ENCODE results near the gene FANCD2OS. TPM values are rescaled to one million over a fixed set of nuclear protein-coding genes. Genes with fewer than 3 reads are reported as not detected.
"Not testable (repeated sequence)": the region's sequence is repeated elsewhere in the genome, so short reads cannot be mapped to it uniquely, and the experiment has no call there.

FANCD2OS gene
- total RNA-seq, 3 donors from 2014 or later (not counting 1 experiment from before 2014, with no cell fraction given): not detected

GRCh38 chr3:10137178-10137577 is 29.1 kb upstream of the FANCD2OS start:
- H3K4me3 ChIP-seq (ENCODE audit: low read length): no peak overlapping the region
- intact Hi-C loops (cut with micrococcal nuclease): no loop called here

GRCh38 chr3:10136426-10137005 is 28.5 kb upstream of the FANCD2OS start:
- Mint-ChIP-seq H3K9me3 (no peaks in the 10 kb centered on the region), H3K27ac (no peak overlapping the region), H3K4me1 (peaks cover 0 to under 1% of the 10 kb centered on the region in 2 donors), H3K4me3 (no peak overlapping the region), H3K27me3 (ENCODE audit: low read depth in 2 of 2) (no peaks in the 10 kb centered on the region), H3K36me3 (no peaks in the 10 kb centered on the region)
- DNase-seq: no peak
- H3K4me3 ChIP-seq (ENCODE audit: low read length): no peak overlapping the region
- ATAC-seq: no peak
- H3K4me1 ChIP-seq (ENCODE audit: control insufficient read depth, insufficient read depth, low read length): peaks cover 5% of the 10 kb centered on the region
- no peaks in the 10 kb centered on the region for H3K36me3 ChIP-seq (ENCODE audit: control insufficient read depth, insufficient read depth, low read length)
- H3K27ac ChIP-seq (ENCODE audit: low read length): no peak overlapping the region
- no peak for TF ChIP-seq CTCF (IDR thresholded peaks at IDR 0.05)
- H3K9me3 ChIP-seq (ENCODE audit: control insufficient read depth, insufficient read depth, low read length): no peaks in the 10 kb centered on the region
- intact Hi-C loops (cut with micrococcal nuclease): no loop called here
- WGBS (ENCODE audit: insufficient coverage): 93% methylated on average over 25 of the region's 25 CpGs
- H3K27me3 ChIP-seq (ENCODE audit: control insufficient read depth, insufficient read depth, low read length): no peaks in the 10 kb centered on the region

More at GRCh38 chr3:10137178-10137577, 29.1 kb upstream of the FANCD2OS start:
- H3K4me1 Mint-ChIP-seq: peaks cover 4 to 6% of the 10 kb centered on the region in 2 donors
- no peaks in the 10 kb centered on the region for H3K27me3 Mint-ChIP-seq (ENCODE audit: low read depth in 2 of 2)
- Histone ChIP-seq H3K36me3 (ENCODE audit: control insufficient read depth, insufficient read depth, low read length) (no peaks in the 10 kb centered on the region), H3K27me3 (ENCODE audit: control insufficient read depth, insufficient read depth, low read length) (no peaks in the 10 kb centered on the region), H3K4me1 (ENCODE audit: control insufficient read depth, insufficient read depth, low read length) (peaks cover 5% of the 10 kb centered on the region), H3K27ac (ENCODE audit: low read length) (no peak overlapping the region), H3K9me3 (ENCODE audit: control insufficient read depth, insufficient read depth, low read length) (no peaks in the 10 kb centered on the region)
- no peak for TF ChIP-seq CTCF (IDR thresholded peaks at IDR 0.05)
- ATAC-seq: no peak
- H3K4me3 Mint-ChIP-seq: no peak overlapping the region
- no peak overlapping the region for H3K27ac Mint-ChIP-seq
- WGBS (ENCODE audit: insufficient coverage): 80% methylated on average over 4 of the region's 4 CpGs
- DNase-seq: no peak
- no peaks in the 10 kb centered on the region for H3K36me3 Mint-ChIP-seq
- H3K9me3 Mint-ChIP-seq: no peaks in the 10 kb centered on the region

- not testable (repeated sequence) for H3K27me3 Mint-ChIP-seq (ENCODE audit: low read depth in 2 of 2); ATAC-seq
- 84% methylated on average over 8 of the region's 9 CpGs for WGBS (ENCODE audit: insufficient coverage)
These were observed 27.8 kb upstream of the FANCD2OS start for GRCh38 chr3:10135872-10136271.

GRCh38 chr3:10122724-10123123 is 14.7 kb upstream of the FANCD2OS start:
- Mint-ChIP-seq H3K27me3 (ENCODE audit: low read depth in 2 of 2) (no peaks in the 10 kb centered on the region), H3K36me3 (peaks cover 8% of the 10 kb centered on the region), H3K27ac (peak overlapping the region in 1 of 2 donors; percentile 5), H3K4me3 (no peak overlapping the region), H3K9me3 (no peaks in the 10 kb centered on the region), H3K4me1 (peaks cover 17 to 21% of the 10 kb centered on the region in 2 donors)
- Histone ChIP-seq H3K27ac (ENCODE audit: low read length) (no peak overlapping the region), H3K4me1 (ENCODE audit: control insufficient read depth, insufficient read depth, low read length) (peaks cover 8% of the 10 kb centered on the region), H3K27me3 (ENCODE audit: control insufficient read depth, insufficient read depth, low read length) (no peaks in the 10 kb centered on the region), H3K9me3 (ENCODE audit: control insufficient read depth, insufficient read depth, low read length) (no peaks in the 10 kb centered on the region), H3K4me3 (ENCODE audit: low read length) (no peak overlapping the region), H3K36me3 (ENCODE audit: control insufficient read depth, insufficient read depth, low read length) (peaks cover 36% of the 10 kb centered on the region)
- no peak for TF ChIP-seq CTCF (IDR thresholded peaks at IDR 0.05)
- DNase-seq: no peak
- ATAC-seq: no peak
- 92% methylated on average over 4 of the region's 4 CpGs for WGBS (ENCODE audit: insufficient coverage)
- intact Hi-C loops (cut with micrococcal nuclease): no loop called here

More at GRCh38 chr3:10135872-10136271, 27.8 kb upstream of the FANCD2OS start:
- H3K27ac ChIP-seq (ENCODE audit: low read length); H3K4me3 ChIP-seq (ENCODE audit: low read length); DNase-seq; H3K36me3 ChIP-seq (ENCODE audit: control insufficient read depth, insufficient read depth, low read length); H3K4me1 ChIP-seq (ENCODE audit: control insufficient read depth, insufficient read depth, low read length); H3K27me3 ChIP-seq (ENCODE audit: control insufficient read depth, insufficient read depth, low read length); H3K9me3 Mint-ChIP-seq; H3K36me3 Mint-ChIP-seq; H3K27ac Mint-ChIP-seq; H3K4me1 Mint-ChIP-seq; H3K9me3 ChIP-seq (ENCODE audit: control insufficient read depth, insufficient read depth, low read length); H3K4me3 Mint-ChIP-seq; intact Hi-C loops (cut with micrococcal nuclease): not testable (repeated sequence)

Data from natural killer cell (primary cell).